SK-N-SH treated with all-trans-retinoic acid at 6 μM for 48 hours (cell line): ENCODE measurements around the gene ANKRD29.

ENCODE experiments used
- ATAC-seq: fragments of 200-7000 bp; cut with Tn5 transposase; 3 replicates; pipeline ENCODE4 v1.9.1; 2020; ENCODE audit warnings: mild to moderate bottlenecking, moderate library complexity
- ARNTL ChIP-seq: fragments of 450-650 bp; formaldehyde crosslinking; IDR thresholded peaks from 2 replicates; pipeline ENCODE4 v1.5.0; 2020; ENCODE audit warnings: low read depth, mild to moderate bottlenecking, moderate library complexity, borderline replicate concordance
- BACH2 ChIP-seq: fragments of 250-450 bp; sonication (Bioruptor Pico); IDR thresholded peaks from 2 replicates; pipeline ENCODE4 v1.9.0; 2021; ENCODE audit warnings: mild to moderate bottlenecking, borderline replicate concordance
- CREB5 ChIP-seq: fragments of 250-450 bp; sonication (Bioruptor Pico); IDR thresholded peaks from 2 replicates; pipeline ENCODE4 v1.5.1; 2020; ENCODE audit warnings: low read depth, mild to moderate bottlenecking, moderate library complexity
- CSDC2 ChIP-seq: fragments of 250-450 bp; sonication (Bioruptor Pico); IDR thresholded peaks from 2 replicates; pipeline ENCODE4 v1.5.0; 2020; ENCODE audit warnings: mild to moderate bottlenecking, moderate library complexity
- ESRRG ChIP-seq: fragments of 250-450 bp; sonication (Bioruptor Pico); IDR thresholded peaks from 2 replicates; pipeline ENCODE4 v1.6.1; 2021; ENCODE audit warnings: mild to moderate bottlenecking
- GLIS3 ChIP-seq: fragments of 250-450 bp; sonication (Bioruptor Pico); IDR thresholded peaks from 2 replicates; pipeline ENCODE4 v1.5.0; 2020; ENCODE audit warnings: mild to moderate bottlenecking, moderate library complexity
- ISL1 ChIP-seq: fragments of 250-450 bp; sonication (Bioruptor Pico); IDR thresholded peaks from 2 replicates; pipeline ENCODE4 v2.1.2; 2022; ENCODE audit warnings: mild to moderate bottlenecking, moderate library complexity
- OSR1 ChIP-seq: fragments of 250-450 bp; sonication (Bioruptor Pico); IDR thresholded peaks from 2 replicates; pipeline ENCODE4 v1.8.0; 2022; ENCODE audit warnings: moderate library complexity, mild to moderate bottlenecking, inconsistent platforms
- PATZ1 ChIP-seq: fragments of 250-450 bp; sonication (Bioruptor Pico); IDR thresholded peaks from 2 replicates; pipeline ENCODE4 v1.8.0; 2020; ENCODE audit warnings: mild to moderate bottlenecking, moderate library complexity, borderline replicate concordance
- POU6F1 ChIP-seq: fragments of 250-450 bp; sonication (Bioruptor Pico); IDR thresholded peaks from 2 replicates; pipeline ENCODE4 v1.8.0; 2021; ENCODE audit warnings: low read depth, mild to moderate bottlenecking, moderate library complexity, borderline replicate concordance
- PPARA ChIP-seq: fragments of 250-450 bp; sonication (Bioruptor Pico); IDR thresholded peaks from 2 replicates; pipeline ENCODE4 v1.5.0; 2020; ENCODE audit warnings: mild to moderate bottlenecking, borderline replicate concordance
- RARB ChIP-seq: fragments of 250-450 bp; sonication (Bioruptor Pico); IDR thresholded peaks from 2 replicates; pipeline ENCODE4 v1.8.0; 2021; ENCODE audit warnings: mild to moderate bottlenecking, moderate library complexity
- TOX ChIP-seq: fragments of 250-450 bp; sonication (Bioruptor Pico); IDR thresholded peaks from 2 replicates; pipeline ENCODE4 v1.8.0; 2021; ENCODE audit warnings: mild to moderate bottlenecking, moderate library complexity, borderline replicate concordance
- ZC3H10 ChIP-seq: fragments of 250-450 bp; sonication (Bioruptor Pico); IDR thresholded peaks from 2 replicates; pipeline ENCODE4 v1.5.1; 2021; ENCODE audit warnings: mild to moderate bottlenecking, moderate library complexity
- ZFP3 ChIP-seq: fragments of 250-450 bp; sonication (Bioruptor Pico); IDR thresholded peaks from 2 replicates; pipeline ENCODE4 v1.5.0; 2020; ENCODE audit warnings: mild to moderate bottlenecking, moderate library complexity
- ZFP30 ChIP-seq: fragments of 450-650 bp; formaldehyde crosslinking; IDR thresholded peaks from 2 replicates; pipeline ENCODE4 v1.5.0; 2022; ENCODE audit warnings: mild to moderate bottlenecking, moderate library complexity
- ZNF565 ChIP-seq: fragments of 450-650 bp; formaldehyde crosslinking; conservative IDR thresholded peaks from 2 replicates; pipeline ENCODE4 v1.5.0; 2020; ENCODE audit warnings: low read depth, mild to moderate bottlenecking, moderate library complexity
- ZNF70 ChIP-seq: fragments of 450-650 bp; formaldehyde crosslinking; IDR thresholded peaks from 2 replicates; pipeline ENCODE4 v1.5.0; 2020; ENCODE audit warnings: mild to moderate bottlenecking, moderate library complexity
- ZNF8 ChIP-seq: fragments of 450-650 bp; formaldehyde crosslinking; IDR thresholded peaks from 2 replicates; pipeline ENCODE4 v1.5.0; 2020; ENCODE audit warnings: mild to moderate bottlenecking, moderate library complexity
- TF ChIP-seq, protein P1 (sequence below): fragments of 250-450 bp; sonication (Bioruptor Pico); IDR thresholded peaks from 2 replicates; pipeline ENCODE4 v1.5.0; 2020; ENCODE audit warnings: mild to moderate bottlenecking, moderate library complexity

Gene ANKRD29

DNA sequence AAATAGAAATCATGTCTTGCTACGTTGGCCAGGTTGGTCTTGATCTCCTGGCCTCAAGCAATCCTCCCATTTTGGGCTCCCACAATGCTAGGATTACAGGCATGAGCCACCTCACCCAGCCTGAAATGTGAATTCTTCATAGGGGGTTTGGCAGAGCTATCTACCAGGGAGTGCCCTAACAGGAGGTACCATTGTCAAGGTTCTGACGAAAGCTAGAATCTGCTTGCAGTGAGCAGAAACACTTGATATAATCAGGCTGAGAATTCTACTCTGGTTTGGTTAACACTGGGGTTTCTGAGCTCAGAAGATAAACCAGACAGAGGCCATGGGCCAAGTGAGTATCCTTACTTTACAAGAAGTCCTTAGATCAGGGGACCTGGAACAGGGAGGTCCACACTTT is 19.3 kb upstream of the ANKRD29 start:
- ATAC-seq, result no peak
- no peak for TF ChIP-seq ZNF70 (CRISPR knock-in tag)
- no peak for TF ChIP-seq TOX (CRISPR knock-in tag)
- TF ChIP-seq ARNTL (CRISPR knock-in tag), result no peak
- no peak for TF ChIP-seq ZNF8
- TF ChIP-seq ZFP30, result no peak
- no peak for TF ChIP-seq GLIS3 (CRISPR knock-in tag)
- no peak for TF ChIP-seq PPARA (CRISPR knock-in tag)
- no peak for TF ChIP-seq PATZ1 (CRISPR knock-in tag)
- TF ChIP-seq CSDC2 (CRISPR knock-in tag), result no peak
- TF ChIP-seq ZNF565 (CRISPR knock-in tag), result no peak
- no peak for TF ChIP-seq OSR1 (CRISPR knock-in tag)
- no peak for TF ChIP-seq ZC3H10 (CRISPR knock-in tag)
- no peak for TF ChIP-seq CREB5 (CRISPR knock-in tag)
- TF ChIP-seq ZFP3 (CRISPR knock-in tag), result no peak
- TF ChIP-seq ESRRG (CRISPR knock-in tag), result no peak
- TF ChIP-seq POU6F1, result no peak
- TF ChIP-seq, protein P1, sequence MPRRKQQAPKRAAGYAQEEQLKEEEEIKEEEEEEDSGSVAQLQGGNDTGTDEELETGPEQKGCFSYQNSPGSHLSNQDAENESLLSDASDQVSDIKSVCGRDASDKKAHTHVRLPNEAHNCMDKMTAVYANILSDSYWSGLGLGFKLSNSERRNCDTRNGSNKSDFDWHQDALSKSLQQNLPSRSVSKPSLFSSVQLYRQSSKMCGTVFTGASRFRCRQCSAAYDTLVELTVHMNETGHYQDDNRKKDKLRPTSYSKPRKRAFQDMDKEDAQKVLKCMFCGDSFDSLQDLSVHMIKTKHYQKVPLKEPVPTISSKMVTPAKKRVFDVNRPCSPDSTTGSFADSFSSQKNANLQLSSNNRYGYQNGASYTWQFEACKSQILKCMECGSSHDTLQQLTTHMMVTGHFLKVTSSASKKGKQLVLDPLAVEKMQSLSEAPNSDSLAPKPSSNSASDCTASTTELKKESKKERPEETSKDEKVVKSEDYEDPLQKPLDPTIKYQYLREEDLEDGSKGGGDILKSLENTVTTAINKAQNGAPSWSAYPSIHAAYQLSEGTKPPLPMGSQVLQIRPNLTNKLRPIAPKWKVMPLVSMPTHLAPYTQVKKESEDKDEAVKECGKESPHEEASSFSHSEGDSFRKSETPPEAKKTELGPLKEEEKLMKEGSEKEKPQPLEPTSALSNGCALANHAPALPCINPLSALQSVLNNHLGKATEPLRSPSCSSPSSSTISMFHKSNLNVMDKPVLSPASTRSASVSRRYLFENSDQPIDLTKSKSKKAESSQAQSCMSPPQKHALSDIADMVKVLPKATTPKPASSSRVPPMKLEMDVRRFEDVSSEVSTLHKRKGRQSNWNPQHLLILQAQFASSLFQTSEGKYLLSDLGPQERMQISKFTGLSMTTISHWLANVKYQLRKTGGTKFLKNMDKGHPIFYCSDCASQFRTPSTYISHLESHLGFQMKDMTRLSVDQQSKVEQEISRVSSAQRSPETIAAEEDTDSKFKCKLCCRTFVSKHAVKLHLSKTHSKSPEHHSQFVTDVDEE, result no peak
- TF ChIP-seq ISL1 (CRISPR knock-in tag), result no peak

DNA sequence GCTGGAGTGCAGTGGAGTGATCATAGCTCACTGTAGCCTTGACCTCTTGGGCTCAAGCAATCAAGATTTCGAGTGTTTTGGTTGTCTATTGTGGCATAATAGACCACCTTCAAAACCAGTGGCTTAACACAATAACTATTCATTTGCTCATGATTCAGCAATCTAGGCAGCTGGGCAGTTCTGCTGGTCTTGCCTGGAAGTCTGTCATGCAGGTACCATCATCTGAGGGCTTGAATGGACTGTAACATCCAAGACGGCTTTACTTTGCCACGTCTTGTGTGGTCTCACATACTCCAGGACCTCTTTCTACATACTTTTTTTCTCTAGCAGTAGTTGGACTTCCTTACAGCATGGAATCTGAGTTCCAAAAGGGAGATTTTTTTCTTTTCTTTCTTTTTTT is 13.2 kb upstream of the ANKRD29 start:
- TF ChIP-seq BACH2 (CRISPR knock-in tag), result no peak
- no peak for TF ChIP-seq RARB (CRISPR knock-in tag)
- no peak for TF ChIP-seq ZNF8
- TF ChIP-seq, protein P1, result no peak
- TF ChIP-seq ZFP30, result no peak
- TF ChIP-seq ZNF565 (CRISPR knock-in tag), result no peak
- TF ChIP-seq OSR1 (CRISPR knock-in tag), result no peak
- TF ChIP-seq POU6F1, result no peak
- TF ChIP-seq ZC3H10 (CRISPR knock-in tag), result no peak
- TF ChIP-seq GLIS3 (CRISPR knock-in tag), result no peak
- TF ChIP-seq PPARA (CRISPR knock-in tag), result no peak
- no peak for TF ChIP-seq ISL1 (CRISPR knock-in tag)
- no peak for TF ChIP-seq CSDC2 (CRISPR knock-in tag)
- TF ChIP-seq, all 23 proteins: peak for 0
- no peak for ATAC-seq
